Ovary (tissue), 3 donors: ENCODE measurements around the gene RAB6A.

ENCODE experiments used
- POLR2A ChIP-seq: fragments of 450-650 bp; IDR thresholded peaks from one replicate; pipeline ENCODE4 v1.6.1; 2017; ENCODE audit warnings: antibody characterized with exemption, mild to moderate bottlenecking, moderate library complexity
- TF ChIP-seq, protein P1 (sequence below), 3 donors: fragments of 450-650 bp in 2 of 3; fragments of 200-600 bp in 1 of 3; IDR thresholded peaks; one replicate each; pipeline versions ENCODE4 v1.5.1 to v1.8.0; 2016 to 2022; ENCODE audit warnings: antibody characterized with exemption in 3 of 3, mild to moderate bottlenecking in 1 of 3
- donor health status: DM: no; HTN: no; CAD: no.

DNA sequence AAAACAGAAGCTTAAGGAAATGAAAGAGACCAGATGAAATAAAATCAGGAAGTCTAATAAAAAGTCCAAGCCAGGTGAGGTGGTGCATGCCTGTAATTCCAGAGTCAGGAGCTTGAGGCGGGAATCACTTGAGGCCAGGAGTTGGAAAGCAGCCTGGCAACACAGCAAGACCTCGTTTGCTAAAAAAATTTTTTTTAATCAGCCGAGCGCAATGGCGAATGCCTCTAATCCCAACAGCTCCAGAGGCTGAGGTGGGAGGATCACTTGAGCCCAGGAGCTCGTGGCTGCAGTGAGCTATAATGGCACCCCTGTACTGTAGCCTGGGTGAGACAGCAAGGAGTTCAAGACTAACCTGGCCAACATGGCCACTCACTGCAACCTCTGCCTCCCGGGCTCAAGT, 8.0 kb downstream of the RAB6A start:
- no peak for TF ChIP-seq POLR2A
- TF ChIP-seq, protein P1, sequence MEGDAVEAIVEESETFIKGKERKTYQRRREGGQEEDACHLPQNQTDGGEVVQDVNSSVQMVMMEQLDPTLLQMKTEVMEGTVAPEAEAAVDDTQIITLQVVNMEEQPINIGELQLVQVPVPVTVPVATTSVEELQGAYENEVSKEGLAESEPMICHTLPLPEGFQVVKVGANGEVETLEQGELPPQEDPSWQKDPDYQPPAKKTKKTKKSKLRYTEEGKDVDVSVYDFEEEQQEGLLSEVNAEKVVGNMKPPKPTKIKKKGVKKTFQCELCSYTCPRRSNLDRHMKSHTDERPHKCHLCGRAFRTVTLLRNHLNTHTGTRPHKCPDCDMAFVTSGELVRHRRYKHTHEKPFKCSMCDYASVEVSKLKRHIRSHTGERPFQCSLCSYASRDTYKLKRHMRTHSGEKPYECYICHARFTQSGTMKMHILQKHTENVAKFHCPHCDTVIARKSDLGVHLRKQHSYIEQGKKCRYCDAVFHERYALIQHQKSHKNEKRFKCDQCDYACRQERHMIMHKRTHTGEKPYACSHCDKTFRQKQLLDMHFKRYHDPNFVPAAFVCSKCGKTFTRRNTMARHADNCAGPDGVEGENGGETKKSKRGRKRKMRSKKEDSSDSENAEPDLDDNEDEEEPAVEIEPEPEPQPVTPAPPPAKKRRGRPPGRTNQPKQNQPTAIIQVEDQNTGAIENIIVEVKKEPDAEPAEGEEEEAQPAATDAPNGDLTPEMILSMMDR (IDR thresholded peaks at IDR 0.05): no peak
